Right renal cortex interstitium (tissue), 3 donors: ENCODE measurements around the gene SLC25A29. TPM values are rescaled to one million over a fixed set of nuclear protein-coding genes. Genes with fewer than 3 reads are reported as not detected.
"Not testable (repeated sequence)": the region's sequence is repeated elsewhere in the genome, so short reads cannot be mapped to it uniquely, and the experiment has no call there.

Experiments
- DNase-seq, 3 donors: peaks; one replicate each; pipeline ENCODE4 v3.0.0-alpha.2; 2013; ENCODE audit warnings: low read depth in 3 of 3, low spot score in 2 of 3
- polyA plus RNA-seq, 3 donors: library from polyadenylated mRNA; unstranded; fragments of 120-200 nt; gene quantifications; one replicate each; pipeline ENCODE4 v1.2.1, GENCODE V29; 2013; ENCODE audit not compliant: insufficient read length in 3 of 3

The SLC25A29 gene
- polyA plus RNA-seq, 3 donors: 32.6 to 41.9 (median 34.2) TPM

- no peak for DNase-seq
These were observed 6.7 kb upstream of the SLC25A29 start for GRCh38 chr14:100312877-100313400.

- not testable (repeated sequence) for DNase-seq
These were observed 6.0 kb upstream of the SLC25A29 start for GRCh38 chr14:100312110-100312876.

GRCh38 chr14:100309028-100309737 is 2.9 kb upstream of the SLC25A29 start:
- no peak for DNase-seq

GRCh38 chr14:100308427-100308792 is 2.2 kb upstream of the SLC25A29 start:
- not testable (repeated sequence) for DNase-seq

GRCh38 chr14:100307766-100308426 is 1.7 kb upstream of the SLC25A29 start:
- no peak for DNase-seq

- DNase-seq: no peak
These were observed 938 bp upstream of the SLC25A29 start for GRCh38 chr14:100306998-100307765.

- DNase-seq: no peak
These were observed 732 bp downstream of the SLC25A29 start for GRCh38 chr14:100305324-100306100.

GRCh38 chr14:100304825-100305323 is 1.4 kb downstream of the SLC25A29 start:
- no peak for DNase-seq

- DNase-seq: no peak
These were observed 2.3 kb downstream of the SLC25A29 start for GRCh38 chr14:100303925-100304324.

- no peak for DNase-seq
These were observed 3.1 kb downstream of the SLC25A29 start for GRCh38 chr14:100303179-100303578.

- DNase-seq: no peak
These were observed 3.6 kb downstream of the SLC25A29 start for GRCh38 chr14:100302616-100303015.

GRCh38 chr14:100299238-100299560 is 7.0 kb downstream of the SLC25A29 start:
- DNase-seq: no peak

- DNase-seq: no peak
These were observed 7.5 kb downstream of the SLC25A29 start for GRCh38 chr14:100298551-100299237.

GRCh38 chr14:100297320-100298300 is 8.6 kb downstream of the SLC25A29 start:
- no peak for DNase-seq

- not testable (repeated sequence) for DNase-seq
These were observed 9.5 kb downstream of the SLC25A29 start for GRCh38 chr14:100296729-100297128.

- no peak for DNase-seq
These were observed 10.1 kb downstream of the SLC25A29 start for GRCh38 chr14:100296106-100296651.

- DNase-seq: no peak
These were observed 10.7 kb downstream of the SLC25A29 start for GRCh38 chr14:100295376-100296105.
